Occipital lobe (tissue), 2 donors: ENCODE results near the gene CFAP299. TPM values are rescaled to one million over a fixed set of nuclear protein-coding genes. Genes with fewer than 3 reads are reported as not detected.
"Not testable (repeated sequence)": the region's sequence is repeated elsewhere in the genome, so short reads cannot be mapped to it uniquely, and the experiment has no call there.

ENCODE experiments used
- DNase-seq: peaks from one replicate; lab custom pipeline; 2025; lab: John Stamatoyannopoulos, UW
- total RNA-seq: library from RNA; depleted of rRNA; stranded (reverse); fragments of >200 nt; gene quantifications from one replicate; pipeline ENCODE4 v1.2.3, GENCODE V29; 2014

The CFAP299 gene
- total RNA-seq, 1 donor from 2014 or later: 1.1 TPM

DNA sequence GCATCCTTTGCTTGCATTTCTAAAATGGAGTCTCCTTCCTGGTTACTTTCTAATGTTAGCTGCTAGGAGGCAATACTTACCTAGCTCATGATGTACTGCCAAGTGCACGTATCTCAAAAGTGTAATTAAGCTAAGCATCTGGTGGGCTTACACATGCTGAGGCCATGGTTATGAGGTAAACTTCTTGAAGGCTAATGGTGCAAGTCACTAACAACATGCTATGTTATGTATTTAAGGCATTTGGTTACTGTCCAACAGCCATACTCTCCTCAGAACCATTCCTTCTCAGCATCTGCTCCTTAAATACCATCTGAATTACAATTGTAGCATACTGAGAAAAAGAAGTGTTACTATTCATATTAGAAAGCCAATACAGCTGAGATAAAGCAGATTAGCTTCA, 376.4 kb downstream of the CFAP299 start:
- no peak for DNase-seq

DNA sequence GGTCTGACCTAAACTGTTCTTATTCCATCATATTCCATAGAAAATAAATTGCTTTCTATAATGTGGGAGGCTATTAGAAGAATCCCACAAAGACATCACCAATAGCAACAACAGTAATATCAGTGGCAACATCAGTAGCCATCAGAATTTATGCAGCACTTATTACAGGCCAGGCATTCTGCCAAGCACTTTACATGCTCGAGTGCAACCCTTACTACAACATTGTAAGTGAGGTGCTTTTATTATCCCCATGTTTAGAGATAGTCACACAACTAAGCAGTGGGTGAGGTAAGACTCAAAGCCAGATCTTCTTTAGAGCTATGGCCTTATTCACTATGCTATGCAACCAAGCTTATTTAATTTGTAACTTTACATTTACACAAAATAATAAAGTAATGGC, 377.9 kb downstream of the CFAP299 start:
- no peak for DNase-seq

DNA sequence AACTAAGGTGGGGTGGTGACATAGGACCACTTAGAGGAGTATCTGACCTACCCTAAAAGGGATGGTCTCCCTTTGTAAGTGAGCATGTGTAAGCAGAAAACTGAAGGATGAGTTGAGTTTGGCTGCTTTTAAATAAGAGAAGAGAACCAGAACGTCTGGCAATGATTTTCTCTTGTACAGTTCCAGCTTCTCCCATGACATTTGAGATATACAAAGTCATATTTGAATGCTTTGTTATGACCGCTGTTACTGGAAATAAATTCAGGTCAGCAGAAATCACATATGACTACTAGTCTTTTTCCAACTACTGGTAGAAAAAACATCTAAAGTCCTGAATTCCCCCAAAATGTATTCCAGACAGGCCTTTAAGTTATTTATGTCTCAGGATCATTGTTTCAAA, 381.7 kb downstream of the CFAP299 start:
- no peak for DNase-seq

DNA sequence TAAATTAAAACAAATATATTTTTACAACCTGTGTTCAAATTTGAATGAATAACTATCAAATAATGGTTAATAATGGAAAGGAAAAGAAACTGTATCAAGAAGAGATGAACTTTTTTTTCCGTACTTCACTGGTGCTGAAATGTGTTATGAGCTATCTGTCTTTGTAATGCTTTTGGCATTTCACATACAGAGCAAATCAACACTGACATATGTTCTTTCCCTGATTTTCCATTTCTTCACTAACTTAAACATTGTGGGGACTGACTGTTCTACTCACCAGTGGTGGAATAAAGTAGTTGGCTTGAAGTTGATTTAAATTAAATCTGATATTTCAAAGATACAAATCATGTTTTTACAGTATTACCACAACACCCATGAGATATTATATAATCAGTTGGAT, 390.9 kb downstream of the CFAP299 start:
- no peak for DNase-seq

DNA sequence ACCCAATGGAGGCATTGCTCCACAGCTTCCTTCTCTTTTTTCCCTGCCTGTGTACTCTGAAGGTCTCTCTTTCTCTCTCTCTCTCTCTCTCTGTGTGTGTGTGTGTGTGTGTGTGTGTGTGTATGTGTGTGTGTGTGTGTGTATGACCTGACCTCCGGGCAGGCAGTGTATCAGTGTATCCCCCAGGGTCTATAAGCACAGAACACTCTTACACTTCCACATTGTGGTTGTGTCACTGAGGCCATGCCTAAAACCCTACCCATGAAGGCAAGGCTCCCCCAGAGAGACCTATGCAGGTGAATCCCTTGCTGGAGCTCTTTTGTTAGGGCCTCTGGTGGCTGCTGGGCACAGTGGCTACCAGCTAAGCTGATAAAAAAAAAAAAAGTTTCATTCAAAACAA, 394.6 kb downstream of the CFAP299 start:
- no peak for DNase-seq

DNA sequence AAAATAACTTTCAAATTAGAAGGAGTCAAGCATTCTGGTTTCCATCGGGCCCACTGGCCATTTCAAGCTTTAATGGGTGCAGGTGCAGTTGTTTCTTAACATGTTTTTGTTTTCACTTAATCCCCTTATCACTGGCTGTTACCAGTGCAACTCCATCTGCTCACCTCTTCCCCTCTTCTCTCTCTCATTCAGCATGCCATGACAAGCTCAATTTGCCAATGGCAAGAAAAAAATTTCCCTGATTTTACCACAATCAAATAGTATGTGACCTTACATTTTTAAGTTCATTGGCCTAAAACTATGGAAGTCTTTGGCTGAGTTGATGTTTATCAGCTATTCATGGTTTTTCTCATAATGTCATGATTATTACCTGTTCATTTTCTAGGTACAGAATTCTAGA, 395.9 kb downstream of the CFAP299 start:
- no peak for DNase-seq

DNA sequence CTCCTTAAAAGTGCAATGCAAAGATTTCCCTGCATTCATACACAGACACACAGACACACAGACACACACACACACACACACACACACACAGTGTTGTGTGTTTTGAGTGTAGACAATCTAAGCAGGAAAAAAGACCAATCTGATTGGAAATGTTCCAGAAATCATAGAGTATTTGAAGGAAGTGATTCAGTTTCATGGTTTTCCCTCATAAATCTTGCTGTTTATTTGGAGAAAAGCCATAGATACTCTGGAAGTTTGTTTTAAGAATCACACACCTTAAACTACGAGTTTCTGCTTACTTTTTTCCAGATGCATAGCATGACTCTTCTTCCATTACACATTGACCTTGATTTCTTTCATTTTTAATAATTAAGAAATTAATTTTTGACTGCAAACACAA, 396.5 kb downstream of the CFAP299 start:
- DNase-seq: no peak

DNA sequence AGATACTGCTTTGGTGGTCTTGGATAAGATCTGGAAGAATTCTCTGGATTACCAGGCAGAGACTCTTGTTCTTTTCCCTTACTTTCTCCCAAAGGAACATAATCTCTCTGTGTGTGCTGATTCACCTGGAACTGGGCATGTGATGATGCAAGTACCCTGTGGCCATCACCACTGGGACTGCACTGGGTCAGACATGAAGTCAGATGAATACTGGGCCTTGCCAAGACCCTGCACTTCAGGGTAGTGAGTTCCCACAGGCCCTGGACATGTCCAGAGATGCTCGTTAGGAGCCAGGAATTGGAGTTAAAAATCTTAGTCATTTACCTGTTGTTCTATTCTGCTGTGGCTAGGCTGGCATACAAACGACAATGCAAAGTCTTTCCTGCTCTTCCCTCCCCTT, 404.8 kb downstream of the CFAP299 start:
- DNase-seq: no peak

DNA sequence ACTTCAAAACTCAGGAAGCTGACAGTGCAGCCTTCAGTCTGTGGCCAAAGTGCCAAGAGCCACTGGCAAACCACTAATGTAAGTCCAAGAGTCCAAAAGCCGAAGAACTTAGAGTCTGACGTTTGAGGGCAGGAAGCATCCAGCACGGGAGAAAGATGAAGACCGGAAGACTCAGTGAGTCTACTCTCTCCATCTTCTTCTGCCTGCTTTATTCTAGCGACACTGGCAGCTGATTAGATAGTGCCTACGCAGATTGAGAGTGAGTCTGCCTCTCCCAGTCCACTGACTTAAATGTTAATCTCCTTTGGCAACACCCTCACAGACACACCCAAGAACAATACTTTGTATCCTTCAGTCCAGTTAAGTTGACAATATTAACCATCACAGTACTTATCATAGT, 414.0 kb downstream of the CFAP299 start:
- DNase-seq: not testable (repeated sequence)

DNA sequence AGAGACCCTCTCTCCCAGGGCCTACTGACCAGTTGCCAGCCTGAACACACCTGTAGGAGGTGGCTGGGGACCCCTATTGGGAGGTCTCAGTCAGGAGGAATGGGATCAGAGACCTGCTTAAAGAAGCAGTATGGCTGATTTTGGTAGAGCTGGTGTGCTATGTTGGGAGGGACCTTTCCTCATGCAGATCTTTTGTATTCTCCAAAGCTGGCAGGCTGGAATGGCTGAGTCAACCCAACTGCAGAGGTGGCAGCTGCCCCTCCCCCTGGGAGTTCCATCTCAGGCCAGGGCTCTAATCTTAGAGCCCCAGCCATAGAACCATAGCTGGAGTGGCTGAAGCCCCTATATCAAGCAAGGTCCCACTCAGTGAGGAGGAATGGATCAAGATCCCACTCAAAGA, 415.7 kb downstream of the CFAP299 start:
- no peak for DNase-seq

DNA sequence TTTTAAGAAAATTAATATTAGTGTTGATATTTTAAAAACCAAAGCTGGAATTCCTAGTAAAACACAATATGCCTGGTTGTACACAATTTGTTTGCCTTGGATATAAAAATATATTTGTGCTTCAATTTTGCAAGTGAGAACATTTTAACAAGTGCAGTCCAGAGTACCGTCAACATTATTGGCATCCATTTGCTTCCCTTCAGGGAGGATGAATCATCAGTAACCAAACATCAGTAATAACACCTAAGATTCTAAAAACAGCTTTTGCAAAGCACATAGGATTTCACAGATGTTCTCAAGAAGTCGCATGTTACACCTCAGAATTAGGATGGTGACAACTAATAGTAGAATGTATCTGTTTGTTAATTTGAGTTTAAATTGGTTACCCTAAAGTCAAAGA, 432.4 kb downstream of the CFAP299 start:
- DNase-seq: no peak

DNA sequence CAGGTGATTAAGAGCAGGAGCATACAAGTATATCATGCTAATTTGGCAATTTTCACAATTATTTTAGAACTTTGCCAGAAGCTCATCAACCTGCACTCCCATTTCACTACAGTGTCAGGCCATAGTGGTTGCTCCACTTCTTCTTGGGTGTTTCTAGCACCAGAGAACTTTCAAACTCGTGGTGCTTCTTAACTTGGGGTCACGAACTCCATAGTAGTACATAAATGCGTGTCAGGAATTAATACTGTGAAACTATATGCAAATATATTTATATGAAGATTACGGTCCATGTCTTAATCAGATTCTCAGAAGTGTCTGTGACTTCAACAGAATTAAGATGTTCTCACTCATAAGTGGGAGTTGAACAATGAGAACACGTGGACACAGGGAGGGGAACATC, 440.6 kb downstream of the CFAP299 start:
- no peak for DNase-seq

DNA sequence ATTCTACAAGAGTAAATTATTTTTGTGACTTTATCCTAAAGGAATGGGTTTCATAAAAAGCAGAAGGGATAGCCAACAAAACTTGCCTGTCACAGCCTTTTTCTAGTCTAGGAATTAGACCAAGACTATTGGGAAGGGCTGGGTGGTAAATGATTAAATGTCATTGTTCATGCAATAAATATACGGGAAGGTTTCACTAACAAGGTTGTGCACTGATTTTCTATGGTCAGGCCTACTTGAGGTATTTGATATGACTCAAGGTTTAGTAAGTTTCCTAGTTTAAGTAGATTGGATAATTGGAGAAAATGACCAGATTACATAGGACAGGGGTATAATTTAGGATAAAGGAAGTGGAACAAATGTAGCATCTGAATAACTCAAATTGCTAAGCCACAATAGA, 445.9 kb downstream of the CFAP299 start:
- DNase-seq: no peak

DNA sequence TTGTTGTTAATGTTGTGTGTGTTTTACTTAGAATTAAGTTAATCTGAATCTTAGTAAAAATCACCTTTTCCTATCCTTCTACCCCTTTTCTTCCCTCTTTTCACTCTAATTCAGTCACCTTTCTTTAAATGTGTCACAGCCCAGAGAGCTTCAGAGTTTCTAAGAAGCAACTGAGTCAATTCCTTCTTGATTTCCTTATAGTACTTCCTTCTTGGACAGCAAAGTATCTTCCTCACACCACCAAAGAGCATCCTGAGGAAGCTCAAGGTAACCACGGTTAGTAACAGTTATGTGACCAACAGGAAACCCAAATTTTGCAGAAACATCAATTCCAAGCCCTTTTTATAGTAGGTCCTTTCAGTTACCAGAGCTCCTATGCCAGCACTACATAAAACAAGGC, 451.8 kb downstream of the CFAP299 start:
- DNase-seq: no peak

DNA sequence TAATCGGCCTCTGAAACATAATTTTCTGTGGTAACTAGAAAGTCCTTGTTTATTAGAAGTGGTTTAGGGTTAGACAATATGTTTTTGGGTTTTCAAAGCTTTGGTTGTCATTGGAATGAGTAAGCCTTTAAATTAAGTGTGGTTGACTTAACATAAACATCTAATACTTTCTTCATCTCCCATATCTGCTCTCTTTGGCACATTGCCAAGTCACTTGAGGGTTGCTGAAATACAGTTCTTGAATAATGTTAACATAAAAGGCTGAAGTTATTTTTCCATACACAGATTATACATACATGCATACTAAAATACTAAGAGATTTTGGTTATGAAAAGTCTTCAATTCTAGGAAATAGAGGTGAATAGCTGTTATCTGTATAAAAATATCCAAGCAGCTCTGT, 453.3 kb downstream of the CFAP299 start:
- DNase-seq: no peak

DNA sequence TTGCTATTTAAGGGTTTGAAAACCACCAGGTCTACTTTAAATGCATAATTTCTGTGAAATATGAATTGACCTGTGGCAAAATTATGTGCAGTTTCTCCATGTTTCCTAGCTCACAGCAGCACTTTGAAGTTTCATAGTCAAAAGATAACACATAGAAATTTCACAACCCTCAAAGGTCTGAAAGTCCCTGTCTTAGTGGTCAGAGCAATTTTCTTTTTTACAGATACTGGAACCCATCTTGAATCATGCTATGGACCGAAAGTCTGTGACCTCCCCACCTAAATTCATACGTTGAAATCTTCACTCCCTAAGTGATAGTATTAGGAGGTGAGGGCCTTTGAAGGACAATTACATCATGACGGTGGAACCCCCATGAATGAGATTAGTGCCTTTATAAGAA, 454.6 kb downstream of the CFAP299 start:
- DNase-seq: no peak

DNA sequence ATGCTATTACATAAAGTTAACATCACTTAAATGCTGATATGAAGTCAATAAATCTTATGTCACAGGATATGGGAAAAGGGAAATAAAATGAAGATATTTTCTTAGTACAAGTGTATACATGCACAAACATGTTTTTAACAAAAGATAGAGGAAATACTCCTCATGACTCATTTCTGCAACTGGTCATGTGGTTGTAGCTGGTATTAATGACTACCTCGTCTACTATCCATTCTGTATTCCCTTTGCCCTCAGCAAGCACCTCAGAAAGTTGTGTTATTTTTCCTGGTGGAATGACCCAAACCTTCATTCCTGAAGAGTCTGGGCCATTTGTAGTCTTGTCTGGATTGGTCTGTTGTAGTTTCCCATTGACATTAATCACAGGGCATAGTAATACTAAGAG, 458.1 kb downstream of the CFAP299 start:
- not testable (repeated sequence) for DNase-seq

DNA sequence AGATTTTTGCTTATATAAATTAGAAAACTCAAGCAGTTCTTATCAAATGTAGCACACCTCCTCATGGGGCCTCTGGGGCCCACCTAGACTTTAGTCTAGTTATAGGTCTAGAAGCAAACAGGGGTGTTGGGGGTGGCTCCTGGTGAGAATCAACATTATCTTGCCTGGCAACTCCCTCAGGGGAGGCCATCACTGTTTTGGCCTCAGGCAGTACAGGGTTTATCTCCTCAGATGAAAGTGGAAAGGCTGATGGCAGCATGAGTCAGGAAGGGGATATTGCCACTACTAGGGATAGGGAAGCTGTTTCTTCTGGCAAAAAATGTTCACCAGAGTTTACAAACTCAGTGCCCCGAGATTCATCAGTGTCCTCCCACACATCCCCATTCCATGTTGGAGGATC, 462.6 kb downstream of the CFAP299 start:
- no peak for DNase-seq

DNA sequence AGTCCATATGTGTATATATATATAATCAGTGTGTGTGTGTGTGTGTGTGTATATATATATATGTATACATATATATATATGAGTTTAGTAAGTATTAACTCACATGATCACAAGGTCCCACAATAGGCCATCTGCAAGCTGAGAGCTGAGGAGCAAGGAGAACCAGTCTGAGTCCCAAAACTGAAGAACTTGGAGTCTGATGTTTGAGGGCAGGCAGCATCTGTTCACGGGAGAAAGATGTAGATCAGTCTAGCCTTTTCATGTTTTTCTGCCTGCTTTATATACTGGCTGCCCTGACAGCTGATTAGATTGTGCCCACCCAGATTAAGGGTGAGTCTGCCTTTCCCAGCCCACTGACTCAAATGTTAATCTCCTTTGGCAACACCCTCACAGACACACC, 465.2 kb downstream of the CFAP299 start:
- DNase-seq: not testable (repeated sequence)

DNA sequence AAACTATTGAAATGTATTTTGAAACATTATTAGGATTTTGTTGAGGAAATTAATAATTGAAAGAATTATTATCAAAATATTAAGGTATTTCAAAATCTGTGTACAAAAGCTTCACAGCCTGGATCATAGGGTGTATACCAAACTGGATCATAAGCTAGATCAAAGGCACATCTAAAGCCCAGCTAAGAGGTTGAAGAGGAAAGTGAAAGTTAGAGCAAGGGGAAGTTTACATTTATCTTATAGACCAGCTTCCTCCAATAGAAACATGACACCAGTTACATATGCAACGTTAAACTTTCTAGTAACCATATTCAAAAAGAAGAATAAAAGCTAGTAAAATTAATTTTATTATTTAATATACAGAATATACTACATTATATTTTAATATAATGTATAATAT, 467.8 kb downstream of the CFAP299 start:
- DNase-seq: no peak

DNA sequence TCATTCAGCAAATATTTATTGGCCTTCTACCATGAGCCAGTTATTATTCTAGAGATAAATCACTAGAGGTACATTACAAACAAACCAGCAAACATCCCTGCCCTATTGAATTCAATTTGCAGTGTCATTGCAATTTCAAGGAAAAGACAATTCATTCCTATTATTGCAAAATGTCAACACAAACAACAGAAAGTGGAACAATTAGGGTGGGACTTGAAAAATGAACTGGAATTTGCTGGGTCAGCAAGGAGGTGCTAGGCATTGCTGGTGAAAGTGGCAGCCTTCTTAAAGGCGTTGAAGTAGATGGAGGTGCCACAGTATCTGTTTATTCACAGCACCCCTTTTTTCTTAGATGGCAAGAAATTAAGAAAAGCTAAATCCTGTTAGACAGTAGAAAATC, 470.9 kb downstream of the CFAP299 start:
- no peak for DNase-seq

DNA sequence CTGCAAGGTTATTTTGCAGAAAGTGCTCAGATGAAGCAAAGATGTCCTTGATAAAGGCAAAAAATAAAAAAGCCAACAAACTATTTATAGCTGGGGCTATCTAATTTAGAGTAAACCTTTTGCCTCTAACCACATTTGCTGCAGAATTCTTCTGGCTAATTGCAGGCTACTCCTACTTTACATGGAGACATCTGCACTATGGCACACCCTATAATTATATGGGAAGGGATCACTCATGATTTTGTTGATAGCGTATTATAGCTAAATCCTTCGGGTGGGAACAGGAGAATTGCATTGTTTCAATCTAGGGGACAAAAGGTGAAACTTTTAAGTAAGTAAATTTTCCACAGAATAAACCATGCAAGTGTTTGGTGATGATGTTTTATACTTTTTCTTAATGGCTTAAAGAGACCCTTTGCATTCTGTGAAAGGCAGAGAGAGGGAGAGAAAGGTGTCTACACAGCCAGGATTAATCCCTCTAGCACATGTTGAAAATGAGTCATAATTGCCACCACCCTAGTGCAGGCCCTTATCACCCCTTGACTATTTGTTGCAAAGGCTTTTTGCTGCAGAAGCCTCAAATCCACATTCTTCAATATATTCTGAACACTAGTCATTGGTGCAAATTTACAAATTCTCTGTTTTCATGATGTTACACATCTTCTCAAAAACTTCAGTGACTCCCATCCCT, 473.7 kb downstream of the CFAP299 start:
- no peak for DNase-seq

DNA sequence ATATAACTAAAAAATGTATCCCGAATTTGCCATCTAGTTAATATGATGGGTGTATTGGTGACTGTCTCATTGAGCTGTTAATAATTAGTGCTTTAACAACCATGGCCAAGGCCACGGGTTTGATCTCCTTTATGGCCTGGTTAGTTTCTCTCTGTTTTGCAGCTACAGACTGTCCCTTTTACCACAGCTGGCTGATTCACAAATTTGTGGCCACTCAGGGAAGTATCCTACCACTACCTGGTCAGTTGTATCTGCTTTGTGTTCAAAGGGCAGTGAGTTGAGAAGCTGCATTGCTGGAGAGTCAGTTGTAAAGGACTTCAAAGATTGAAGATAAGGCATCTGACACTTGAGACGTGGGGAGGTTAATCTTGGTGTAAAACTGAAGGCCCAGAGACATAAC, 475.9 kb downstream of the CFAP299 start:
- DNase-seq: no peak

DNA sequence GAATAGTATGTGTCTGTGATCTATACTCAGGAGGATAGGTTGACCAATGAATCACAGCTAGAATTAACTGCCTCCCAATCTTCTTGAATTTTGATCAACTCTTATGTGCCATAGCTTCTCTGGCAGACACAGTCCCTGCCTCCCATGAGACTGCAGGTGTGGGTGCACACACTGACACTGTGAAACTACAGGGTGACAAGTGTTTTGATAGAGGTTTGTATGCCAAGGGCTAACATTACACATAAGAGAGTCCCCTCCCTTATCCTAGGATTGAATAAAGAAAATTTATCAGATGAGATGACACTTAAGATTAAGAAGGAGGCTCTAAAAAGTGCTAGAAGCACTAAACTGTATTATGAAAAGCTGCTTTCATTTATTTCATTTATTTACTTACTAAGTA, 476.6 kb downstream of the CFAP299 start:
- DNase-seq: no peak
